Psoas muscle (tissue), 8 donors: ENCODE results near the gene ERC2. TPM values are rescaled to one million over a fixed set of nuclear protein-coding genes. Genes with fewer than 3 reads are reported as not detected.

ENCODE experiments used
- ATAC-seq, 4 donors: fragments of 200-7000 bp; cut with Tn5 transposase; one replicate each; pipeline ENCODE4 v1.9.1; 2020; ENCODE audit warnings: moderate library complexity in 3 of 4, mild to moderate bottlenecking in 2 of 4
- DNase-seq, 2 donors: peaks; one replicate each; pipeline ENCODE4 v3.0.0-alpha.2; 2020
- H3K27ac ChIP-seq: fragments of 200-600 bp; one replicate; pipeline ENCODE4 v1.8.0; 2022
- H3K27me3 ChIP-seq, 3 donors: fragments of 200-600 bp in 1 of 3; one replicate each; pipeline versions ENCODE4 v1.6.1 to v1.8.0; 2013 to 2022; ENCODE audit warnings: low read length in 2 of 3, mild to moderate bottlenecking in 2 of 3, moderate library complexity in 1 of 3; ENCODE audit not compliant: insufficient read depth in 3 of 3
- H3K36me3 ChIP-seq, 2 donors: fragments of 200-600 bp in 1 of 2; one replicate each; pipeline versions ENCODE4 v1.6.1 to v1.8.0; 2013 to 2022; ENCODE audit warnings: low read depth in 1 of 2, mild to moderate bottlenecking in 1 of 2, moderate library complexity in 1 of 2; ENCODE audit not compliant: insufficient read depth in 1 of 2
- H3K4me1 ChIP-seq: fragments of 200-600 bp; one replicate; pipeline ENCODE4 v1.8.0; 2022
- H3K4me3 ChIP-seq: fragments of 200-600 bp; one replicate; pipeline ENCODE4 v1.8.0; 2022; ENCODE audit warnings: mild to moderate bottlenecking
- H3K9me3 ChIP-seq: fragments of 200-600 bp; one replicate; pipeline ENCODE4 v1.8.0; 2022
- CTCF ChIP-seq: fragments of 200-600 bp; IDR thresholded peaks from one replicate; pipeline ENCODE4 v1.8.0; 2022; ENCODE audit warnings: antibody characterized with exemption
- WGBS, 3 donors: extraction: QIAGEN DNeasy Blood & Tissue Kit; methylation state at CpG; one replicate each; pipeline versions ENCODE4 v1.1.6 to v1.1.7; 2013; 5-methylcytosine and 5-hydroxymethylcytosine counted together
- intact Hi-C, 2 donors: fragments of 100-400 bp; cut with DNase I; formaldehyde crosslinking; loops; one replicate each; pipeline versions ENCODE4 v1.11.0 to v1.14.2; 2022
- polyA plus RNA-seq, 3 donors: library from polyadenylated mRNA; stranded (reverse); fragments of 200-250 nt; gene quantifications; one replicate each; pipeline ENCODE4 v1.2.3, GENCODE V29; 2013
- total RNA-seq, 4 donors: library from RNA; stranded (reverse); fragmentation: NEBNext Ultra II Directional in 2 of 4; extraction: Animal tissue kit (Norgen Biotek cat#: 25700) in 2 of 4; gene quantifications; one replicate each; pipeline versions ENCODE4 v1.2.1 to v1.2.4, GENCODE V29; 2021 to 2023
- donor health status: healthy with polysubstance abuse.
- donor health status: DM: no; HTN: no; CAD: no; lungs with moderate emphysema.
- donor health status: Bipolar disorder and iron deficiency.
- donor health status: healthy.
- donor health status: DM: yes; HTN: yes; CAD: no.
- donor health status: DM: no; HTN: no; CAD: no.
- donor health status: DM: no; HTN: no; CAD: no.
- donor health status: DM: yes; HTN: yes; CAD: no.

The ERC2 gene
- total and polyA plus RNA-seq, 7 donors, result 0.04 to 0.15 TPM; not detected in 5

GRCh38 chr3:55678546-55679216, 789.6 kb downstream of the ERC2 start:
- WGBS, 3 donors, result 24 to 34% (median 30%) methylated on average over 5 of the region's 5 CpGs
- no peaks in the 10 kb centered on the region for H3K36me3 ChIP-seq
- peak in 2 of 4 donors; percentile 56 to 70 for ATAC-seq

GRCh38 chr3:55676643-55677042, 791.6 kb downstream of the ERC2 start:
- 28 to 36% (median 32%) methylated on average over 3 of the region's 3 CpGs for WGBS, 3 donors
- Histone ChIP-seq H3K27me3 (no peaks in the 10 kb centered on the region), H3K9me3 (no peaks in the 10 kb centered on the region), H3K27ac (no peak overlapping the region), H3K4me3 (no peak overlapping the region), H3K36me3 (no peaks in the 10 kb centered on the region), H3K4me1 (no peaks in the 10 kb centered on the region)
- TF ChIP-seq CTCF, result no peak
- DNase-seq (peak; percentile 21 to 77), ATAC-seq (peak in 2 of 4 donors; percentile 52 to 64)
- intact Hi-C loops, result no loop called here

More at GRCh38 chr3:55678546-55679216, 789.6 kb downstream of the ERC2 start:
- Histone ChIP-seq H3K4me3 (no peak overlapping the region), H3K27me3 (no peaks in the 10 kb centered on the region), H3K27ac (no peak overlapping the region), H3K9me3 (no peaks in the 10 kb centered on the region), H3K4me1 (no peaks in the 10 kb centered on the region)
- intact Hi-C loops, result no loop called here
- no peak for TF ChIP-seq CTCF
- DNase-seq, result peak; percentile 19 to 67

- no peaks in the 10 kb centered on the region for H3K9me3 ChIP-seq
- 79 to 81% (median 80%) methylated on average over 3 of the region's 3 CpGs for WGBS, 3 donors
- ATAC-seq (no peak), DNase-seq (no peak)
- H3K4me1 ChIP-seq, result no peaks in the 10 kb centered on the region
- H3K27ac ChIP-seq, result no peak overlapping the region
- H3K36me3 ChIP-seq, result no peaks in the 10 kb centered on the region
- no peak overlapping the region for H3K4me3 ChIP-seq
- intact Hi-C loops, result no loop called here
- no peak for TF ChIP-seq CTCF
- H3K27me3 ChIP-seq, result no peaks in the 10 kb centered on the region
Measured at GRCh38 chr3:55675478-55675877, 792.8 kb downstream of the ERC2 start.

GRCh38 chr3:55673764-55674163, 794.5 kb downstream of the ERC2 start:
- TF ChIP-seq CTCF, result no peak

GRCh38 chr3:55669133-55669532, 799.1 kb downstream of the ERC2 start:
- ATAC-seq, result no peak
- Histone ChIP-seq H3K36me3 (no peaks in the 10 kb centered on the region), H3K27me3 (no peaks in the 10 kb centered on the region), H3K4me3 (no peak overlapping the region), H3K9me3 (no peaks in the 10 kb centered on the region), H3K4me1 (no peaks in the 10 kb centered on the region), H3K27ac (no peak overlapping the region)
- no peak for TF ChIP-seq CTCF
- no peak for DNase-seq
- 67 to 82% (median 67%) methylated on average over 2 of the region's 2 CpGs for WGBS, 3 donors
- intact Hi-C loops, result no loop called here

More at GRCh38 chr3:55673764-55674163, 794.5 kb downstream of the ERC2 start:
- DNase-seq (no peak), ATAC-seq (peak in 2 of 4 donors; percentile 71 to 83)
- H3K27me3 ChIP-seq, result no peaks in the 10 kb centered on the region
- no peaks in the 10 kb centered on the region for H3K9me3 ChIP-seq
- no peaks in the 10 kb centered on the region for H3K4me1 ChIP-seq
- 33 to 50% (median 38%) methylated on average over 6 of the region's 6 CpGs for WGBS, 3 donors
- H3K36me3 ChIP-seq, result no peaks in the 10 kb centered on the region
- intact Hi-C loops, result no loop called here
- no peak overlapping the region for H3K27ac ChIP-seq
- no peak overlapping the region for H3K4me3 ChIP-seq
